OCI-LY1 (cell line): Measurements from ENCODE around the gene SYNDIG1.

Experiments used
- H2AFZ ChIP-seq: fragments of 200-600 bp; sonication (generic), shearing (Covaris generic); 2 replicates; pipeline ENCODE4 v1.6.0; 2014; ENCODE audit warnings: antibody characterized with exemption, mild to moderate bottlenecking, low read length
- H3F3A ChIP-seq: fragments of 200-600 bp; sonication (generic), shearing (Covaris generic); 2 replicates; pipeline ENCODE4 v1.6.0; 2014; ENCODE audit warnings: mild to moderate bottlenecking, antibody characterized with exemption, low read length, moderate library complexity; ENCODE audit not compliant: insufficient read depth
- H3K27ac ChIP-seq: fragments of 200-600 bp; sonication (generic); 2 replicates; pipeline ENCODE4 v1.5.1; 2014; ENCODE audit warnings: low read length, mixed run types, mild to moderate bottlenecking, low read depth; ENCODE audit not compliant: poor library complexity, severe bottlenecking
- H3K27me3 ChIP-seq: fragments of 200-600 bp; sonication (generic); 2 replicates; pipeline ENCODE4 v1.6.0; 2014; ENCODE audit warnings: antibody characterized with exemption, mild to moderate bottlenecking, low read length, moderate library complexity; ENCODE audit not compliant: insufficient read depth
- H3K36me3 ChIP-seq: fragments of 200-600 bp; sonication (generic); 2 replicates; pipeline ENCODE4 v1.6.1; 2014; ENCODE audit warnings: mild to moderate bottlenecking, antibody characterized with exemption, low read length, moderate library complexity, mixed read lengths; ENCODE audit not compliant: insufficient read depth
- H3K4me1 ChIP-seq: fragments of 200-600 bp; sonication (generic); 2 replicates; pipeline ENCODE4 v1.5.1; 2014; ENCODE audit warnings: mild to moderate bottlenecking, low read length, moderate library complexity; ENCODE audit not compliant: insufficient read depth, severe bottlenecking
- H3K4me2 ChIP-seq: fragments of 200-600 bp; sonication (generic), shearing (Covaris generic); 2 replicates; pipeline ENCODE4 v1.6.1; 2014; ENCODE audit warnings: low read length
- H3K4me3 ChIP-seq: fragments of 200-600 bp; sonication (generic); 2 replicates; pipeline ENCODE4 v1.5.1; 2014; ENCODE audit warnings: low read length, low read depth, mild to moderate bottlenecking, mixed read lengths; ENCODE audit not compliant: poor library complexity, severe bottlenecking
- H3K79me2 ChIP-seq: fragments of 200-600 bp; shearing (Covaris generic); 2 replicates; pipeline ENCODE4 v1.6.1; 2016; ENCODE audit warnings: mixed run types, low read length, mixed read lengths; ENCODE audit not compliant: insufficient read depth
- H3K9ac ChIP-seq: fragments of 200-600 bp; sonication (generic), shearing (Covaris generic); 2 replicates; pipeline ENCODE4 v1.6.1; 2014; ENCODE audit warnings: mild to moderate bottlenecking, low read length, mixed read lengths
- H3K9me2 ChIP-seq: fragments of 200-600 bp; sonication (generic), shearing (Covaris generic); 2 replicates; pipeline ENCODE4 v1.6.1; 2014; ENCODE audit warnings: low read depth, mild to moderate bottlenecking, low read length, mixed read lengths
- H3K9me3 ChIP-seq: fragments of 200-600 bp; shearing (Covaris generic); 2 replicates; pipeline ENCODE4 v1.6.1; 2014; ENCODE audit warnings: low read length, mixed read lengths
- H4K20me1 ChIP-seq: fragments of 200-600 bp; sonication (generic), shearing (Covaris generic); 2 replicates; pipeline ENCODE4 v1.6.0; 2016; ENCODE audit warnings: mild to moderate bottlenecking, low read length; ENCODE audit not compliant: insufficient read depth
- EZH2 ChIP-seq: fragments of 200-600 bp; sonication (generic), shearing (Covaris generic); IDR thresholded peaks from 2 replicates; pipeline ENCODE4 v1.8.0; 2017; ENCODE audit warnings: borderline replicate concordance, mixed run types, mild to moderate bottlenecking, antibody characterized with exemption, low read length, moderate library complexity, mixed read lengths
- TF ChIP-seq, protein P1 (sequence below): fragments of 200-600 bp; sonication (generic), shearing (Covaris generic); IDR thresholded peaks from 2 replicates; pipeline ENCODE4 v1.5.1; 2017; ENCODE audit warnings: mild to moderate bottlenecking, antibody characterized with exemption, low read length, moderate library complexity, mixed read lengths

Gene SYNDIG1

DNA sequence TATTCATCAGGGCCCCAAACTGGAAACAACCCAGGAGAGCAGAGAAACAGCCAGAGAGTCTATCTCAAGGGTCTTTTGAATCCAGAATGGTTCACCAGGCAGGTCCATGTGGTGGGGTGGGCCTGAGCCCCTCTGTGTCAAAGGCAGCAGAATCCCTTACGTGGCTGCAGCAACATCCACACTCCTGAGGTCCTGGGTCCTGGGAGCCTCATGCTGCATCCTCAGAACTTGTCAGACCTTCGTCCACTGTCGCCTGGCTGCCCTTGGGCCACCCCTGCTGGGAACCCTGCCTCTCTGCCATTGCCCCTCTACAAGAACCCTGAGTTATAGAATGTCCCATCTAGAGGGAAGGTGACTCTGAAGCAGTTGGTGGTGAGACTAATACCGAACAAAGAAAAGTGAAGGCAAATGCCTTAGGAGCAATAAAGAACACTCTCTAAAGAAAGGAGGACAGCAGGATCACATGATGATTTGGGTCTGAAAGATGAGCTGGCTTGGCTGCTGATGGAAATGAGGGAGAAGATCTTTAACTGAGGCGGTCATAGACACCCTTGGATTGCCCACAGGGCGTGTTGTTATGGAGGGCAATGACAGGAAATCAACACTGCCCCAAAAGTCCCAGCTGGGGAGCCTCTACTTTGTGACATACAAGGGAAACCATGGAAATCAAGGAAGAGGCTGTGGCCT is 161.2 kb downstream of the SYNDIG1 start:
- Histone ChIP-seq H3K79me2 (no peaks in the 10 kb centered on the region), H3K27ac (no peak overlapping the region), H3K36me3 (no peaks in the 10 kb centered on the region), H3K27me3 (0 out of 2 replicates have a peak, but pooled peaks cover 4% of the 10 kb centered on the region), H3K4me2 (no peak overlapping the region), H3K9ac (no peak overlapping the region), H4K20me1 (no peaks in the 10 kb centered on the region), H3F3A (no peaks in the 10 kb centered on the region), H3K9me3 (no peaks in the 10 kb centered on the region), H3K4me3 (no peak overlapping the region), H3K4me1 (no peaks in the 10 kb centered on the region), H2AFZ (no peak overlapping the region), H3K9me2 (no peaks in the 10 kb centered on the region)
- TF ChIP-seq, protein P1, sequence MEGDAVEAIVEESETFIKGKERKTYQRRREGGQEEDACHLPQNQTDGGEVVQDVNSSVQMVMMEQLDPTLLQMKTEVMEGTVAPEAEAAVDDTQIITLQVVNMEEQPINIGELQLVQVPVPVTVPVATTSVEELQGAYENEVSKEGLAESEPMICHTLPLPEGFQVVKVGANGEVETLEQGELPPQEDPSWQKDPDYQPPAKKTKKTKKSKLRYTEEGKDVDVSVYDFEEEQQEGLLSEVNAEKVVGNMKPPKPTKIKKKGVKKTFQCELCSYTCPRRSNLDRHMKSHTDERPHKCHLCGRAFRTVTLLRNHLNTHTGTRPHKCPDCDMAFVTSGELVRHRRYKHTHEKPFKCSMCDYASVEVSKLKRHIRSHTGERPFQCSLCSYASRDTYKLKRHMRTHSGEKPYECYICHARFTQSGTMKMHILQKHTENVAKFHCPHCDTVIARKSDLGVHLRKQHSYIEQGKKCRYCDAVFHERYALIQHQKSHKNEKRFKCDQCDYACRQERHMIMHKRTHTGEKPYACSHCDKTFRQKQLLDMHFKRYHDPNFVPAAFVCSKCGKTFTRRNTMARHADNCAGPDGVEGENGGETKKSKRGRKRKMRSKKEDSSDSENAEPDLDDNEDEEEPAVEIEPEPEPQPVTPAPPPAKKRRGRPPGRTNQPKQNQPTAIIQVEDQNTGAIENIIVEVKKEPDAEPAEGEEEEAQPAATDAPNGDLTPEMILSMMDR = no peak
- no peak for TF ChIP-seq EZH2

DNA sequence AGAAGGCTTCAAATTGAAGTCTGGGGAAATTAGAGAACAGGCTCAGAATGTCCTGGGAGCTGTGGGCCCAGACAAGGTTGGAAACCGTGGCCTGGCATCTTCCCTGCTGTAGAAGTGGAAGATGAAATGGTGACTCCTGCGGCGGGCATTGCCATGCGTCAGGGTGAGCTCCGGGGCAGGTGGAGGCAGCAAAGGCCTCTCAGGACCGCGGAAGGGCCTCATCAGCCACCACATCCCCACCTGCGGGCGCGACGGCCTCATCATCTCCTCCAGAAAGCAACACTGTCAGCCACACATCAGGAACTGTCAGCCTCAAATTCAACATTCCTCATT is 161.7 kb downstream of the SYNDIG1 start:
- H3K4me1 ChIP-seq = no peaks in the 10 kb centered on the region

DNA sequence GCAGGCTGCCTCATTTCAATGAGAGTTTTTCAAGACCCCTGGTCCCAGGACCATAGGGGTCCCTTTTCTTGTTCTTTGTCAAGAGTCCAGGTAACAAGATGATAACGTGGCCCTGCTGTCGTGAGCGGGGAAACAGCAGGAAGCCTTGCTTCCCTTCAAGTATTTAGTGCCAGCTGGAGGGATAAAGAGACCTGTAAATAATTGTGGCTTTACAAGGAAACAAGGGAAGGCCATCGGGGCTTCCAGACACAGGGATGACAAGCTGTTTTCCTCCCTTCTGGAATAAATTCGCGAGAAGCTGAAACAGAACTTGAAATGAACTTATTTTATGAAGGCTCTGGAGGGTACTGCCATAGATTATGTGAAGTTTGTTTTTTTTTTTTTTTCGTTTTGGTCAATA is 163.2 kb downstream of the SYNDIG1 start:
- no peak overlapping the region for H2AFZ ChIP-seq
- no peak for TF ChIP-seq EZH2
- TF ChIP-seq, protein P1 = no peak
- H3K4me3 ChIP-seq = no peak overlapping the region
- H3K4me2 ChIP-seq = no peak overlapping the region
- no peak overlapping the region for H3K27ac ChIP-seq
- H3K36me3 ChIP-seq = no peaks in the 10 kb centered on the region
- no peaks in the 10 kb centered on the region for H3K4me1 ChIP-seq
- no peaks in the 10 kb centered on the region for H3K9me3 ChIP-seq
- H3F3A ChIP-seq = no peaks in the 10 kb centered on the region
- no peaks in the 10 kb centered on the region for H3K79me2 ChIP-seq
- 0 out of 2 replicates have a peak, but pooled peaks cover 4% of the 10 kb centered on the region for H3K27me3 ChIP-seq
- no peak overlapping the region for H3K9ac ChIP-seq
- no peaks in the 10 kb centered on the region for H4K20me1 ChIP-seq
- H3K9me2 ChIP-seq = no peaks in the 10 kb centered on the region

More for the DNA sequence above, 161.7 kb downstream of the SYNDIG1 start:
- no peaks in the 10 kb centered on the region for H3K36me3 ChIP-seq
- no peak overlapping the region for H3K27ac ChIP-seq
- H3K79me2 ChIP-seq = no peaks in the 10 kb centered on the region
- no peaks in the 10 kb centered on the region for H4K20me1 ChIP-seq
- 0 out of 2 replicates have a peak, but pooled peaks cover 4% of the 10 kb centered on the region for H3K27me3 ChIP-seq
- no peak overlapping the region for H3K4me2 ChIP-seq
- TF ChIP-seq, protein P1 = no peak
- TF ChIP-seq EZH2 = no peak
- no peaks in the 10 kb centered on the region for H3K9me2 ChIP-seq
- H3K9ac ChIP-seq = no peak overlapping the region
- H3K4me3 ChIP-seq = no peak overlapping the region
- H3F3A ChIP-seq = no peaks in the 10 kb centered on the region
- H2AFZ ChIP-seq = no peak overlapping the region
- H3K9me3 ChIP-seq = no peaks in the 10 kb centered on the region
